ENCODE measurements around the gene RFT1.

RFT1 gene

DNA sequence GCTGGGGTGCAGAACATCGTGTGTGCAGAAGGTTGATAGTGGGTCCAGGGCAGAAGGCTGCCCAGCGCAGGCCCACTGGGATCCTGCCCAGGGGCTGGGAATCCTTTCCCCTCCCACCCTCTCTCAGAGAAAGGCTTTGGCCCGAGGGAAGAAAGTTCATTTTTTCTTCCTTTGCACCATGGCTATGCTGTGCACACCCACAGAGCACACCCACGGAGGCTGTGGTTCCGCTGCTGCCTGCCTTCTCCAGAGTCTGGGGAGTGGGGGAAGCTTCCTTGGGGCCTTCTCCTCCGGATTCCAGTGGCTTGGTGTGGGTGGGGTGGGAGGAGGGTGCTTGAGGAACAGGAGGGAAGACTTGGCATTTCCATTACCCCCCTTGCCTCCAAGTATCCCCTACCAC, 23.7 kb upstream of the RFT1 start:
- no peak overlapping the region for H2AK5ac ChIP-seq (ENCODE audit: low read length)
- H3K27ac ChIP-seq (ENCODE audit: low read depth, low read length) = no peak overlapping the region
- H3K9me3 ChIP-seq (ENCODE audit: insufficient read depth, low read depth, low read length) = peaks cover 4% of the 10 kb centered on the region
- no peak overlapping the region for H3K4me3 ChIP-seq (ENCODE audit: low read depth, low read length)
- no peaks in the 10 kb centered on the region for H3K79me1 ChIP-seq (ENCODE audit: low read length)
- H4K12ac ChIP-seq (ENCODE audit: low read depth, low read length) = no peak overlapping the region
- H3K79me2 ChIP-seq (ENCODE audit: control insufficient read depth, insufficient read depth, low read length, poor library complexity) = no peaks in the 10 kb centered on the region
- no peak overlapping the region for H3K18ac ChIP-seq (ENCODE audit: low read length)
- no peak overlapping the region for H4K8ac ChIP-seq (ENCODE audit: low read depth, low read length)
- H2BK5ac ChIP-seq (ENCODE audit: low read depth, low read length, poor library complexity) = no peak overlapping the region
- H2AFZ ChIP-seq (ENCODE audit: insufficient read depth, low read length, poor library complexity) = no peak overlapping the region
- no CpG with 5 or more reads among the region's 6 CpGs for WGBS (ENCODE audit: extremely low coverage, insufficient coverage, insufficient read length)
- H2BK120ac ChIP-seq (ENCODE audit: insufficient read depth, low read length, poor library complexity) = no peak overlapping the region
- no peaks in the 10 kb centered on the region for H3K4me1 ChIP-seq (ENCODE audit: control insufficient read depth in 1 of 2, insufficient read depth in 2 of 2, low read length in 2 of 2)
- H2BK12ac ChIP-seq (ENCODE audit: low read length) = no peak overlapping the region
- H3K4me2 ChIP-seq (ENCODE audit: low read length) = no peak overlapping the region
- H3K4ac ChIP-seq (ENCODE audit: low read depth, low read length) = no peak overlapping the region
- H3K9ac ChIP-seq (ENCODE audit: low read length) = no peak overlapping the region
- H3K23ac ChIP-seq (ENCODE audit: low read length) = no peak overlapping the region
- H3K14ac ChIP-seq (ENCODE audit: low read length) = no peak overlapping the region
- no peak overlapping the region for H4K91ac ChIP-seq (ENCODE audit: low read depth, low read length)
- no peak for DNase-seq
- H3K27me3 ChIP-seq (ENCODE audit: insufficient read depth, low read length) = peaks cover 7% of the 10 kb centered on the region
- H3K36me3 ChIP-seq (ENCODE audit: control insufficient read depth in 1 of 2, insufficient read depth in 2 of 2, low read length in 2 of 2) = no peaks in the 10 kb centered on the region

DNA sequence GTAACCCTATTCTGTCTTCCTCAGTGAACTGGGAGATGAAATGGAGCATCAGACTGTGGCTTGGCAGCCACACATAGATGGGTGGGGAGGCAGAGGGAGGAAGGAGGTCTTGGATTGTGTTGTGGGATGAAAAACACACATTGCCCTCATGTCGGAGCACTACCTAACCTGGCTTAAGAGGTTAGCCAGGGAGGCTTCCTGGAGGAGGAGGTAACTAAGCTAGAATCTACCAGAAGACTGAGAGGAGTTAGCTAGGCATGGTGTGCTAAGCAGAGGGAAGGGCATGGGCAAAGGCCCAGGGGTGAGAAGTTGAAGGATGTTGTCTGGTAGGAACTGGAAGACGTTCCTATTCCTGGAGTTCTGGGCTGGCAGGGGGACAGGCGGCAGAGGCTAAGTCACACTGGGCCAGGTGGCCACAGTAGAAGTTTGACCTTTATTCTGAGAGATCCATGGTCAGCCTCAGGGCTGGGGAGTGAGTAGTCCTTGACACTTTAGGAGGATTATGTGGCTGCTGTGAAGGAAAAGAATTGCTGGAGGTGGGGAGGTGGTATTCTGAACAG, 23.1 kb upstream of the RFT1 start:
- no peak for DNase-seq
- Histone ChIP-seq H3K4me1 (ENCODE audit: control insufficient read depth in 1 of 2, insufficient read depth in 2 of 2, low read length in 2 of 2) (no peaks in the 10 kb centered on the region), H2AFZ (ENCODE audit: insufficient read depth, low read length, poor library complexity) (no peak overlapping the region), H3K27me3 (ENCODE audit: insufficient read depth, low read length) (peaks cover 7% of the 10 kb centered on the region), H3K79me2 (ENCODE audit: control insufficient read depth, insufficient read depth, low read length, poor library complexity) (no peaks in the 10 kb centered on the region), H4K91ac (ENCODE audit: low read depth, low read length) (no peak overlapping the region), H4K12ac (ENCODE audit: low read depth, low read length) (no peak overlapping the region), H3K23ac (ENCODE audit: low read length) (no peak overlapping the region), H3K79me1 (ENCODE audit: low read length) (no peaks in the 10 kb centered on the region), H4K8ac (ENCODE audit: low read depth, low read length) (no peak overlapping the region), H2BK5ac (ENCODE audit: low read depth, low read length, poor library complexity) (no peak overlapping the region), H2AK5ac (ENCODE audit: low read length) (no peak overlapping the region), H3K9me3 (ENCODE audit: insufficient read depth, low read depth, low read length) (peaks cover 4% of the 10 kb centered on the region), H3K27ac (ENCODE audit: low read depth, low read length) (no peak overlapping the region), H3K4me3 (ENCODE audit: low read depth, low read length) (no peak overlapping the region), H3K9ac (ENCODE audit: low read length) (no peak overlapping the region), H3K14ac (ENCODE audit: low read length) (no peak overlapping the region), H3K4me2 (ENCODE audit: low read length) (no peak overlapping the region), H3K36me3 (ENCODE audit: control insufficient read depth in 1 of 2, insufficient read depth in 2 of 2, low read length in 2 of 2) (no peaks in the 10 kb centered on the region), H2BK12ac (ENCODE audit: low read length) (no peak overlapping the region), H3K18ac (ENCODE audit: low read length) (no peak overlapping the region), H2BK120ac (ENCODE audit: insufficient read depth, low read length, poor library complexity) (no peak overlapping the region), H3K4ac (ENCODE audit: low read depth, low read length) (no peak overlapping the region)
- no CpG with 5 or more reads among the region's 3 CpGs for WGBS (ENCODE audit: extremely low coverage, insufficient coverage, insufficient read length)

DNA sequence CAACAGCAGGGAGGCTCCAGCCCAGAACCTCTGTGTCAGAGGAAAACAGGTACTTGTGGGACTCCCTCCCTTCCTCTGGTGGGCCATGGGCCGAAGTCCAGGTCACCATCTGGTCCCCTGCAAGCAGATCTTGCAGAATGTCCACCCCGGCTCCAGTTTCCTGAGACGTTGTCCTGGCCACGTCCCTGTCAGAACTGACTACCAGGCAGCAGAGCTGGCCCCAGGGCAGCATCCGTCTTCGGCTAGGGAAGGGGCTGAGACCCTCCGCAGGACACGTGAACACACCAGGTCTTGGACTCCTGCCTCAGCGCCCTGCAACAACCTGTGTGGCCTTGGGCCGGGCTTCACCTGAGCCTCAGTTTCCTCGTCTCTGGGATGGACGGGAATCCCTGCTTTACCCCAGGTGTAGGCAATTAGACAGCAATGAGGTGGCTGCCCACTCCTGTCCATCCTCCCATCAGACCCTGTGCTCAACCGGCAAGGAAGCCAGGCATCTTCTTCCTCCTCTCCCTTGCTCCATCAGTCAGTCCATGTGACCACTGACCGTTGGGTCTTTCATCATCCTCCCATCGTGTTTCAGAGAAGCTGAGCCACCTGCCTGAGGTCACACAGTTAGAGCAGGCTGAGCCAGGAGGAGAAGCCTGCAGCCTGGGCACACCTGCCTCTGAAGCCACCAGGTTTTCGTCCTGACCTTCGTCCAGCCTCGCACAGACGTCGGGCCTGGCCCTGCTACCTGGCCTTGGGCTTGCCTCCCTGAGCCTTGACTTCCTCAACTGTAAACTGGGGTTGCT, 21.8 kb upstream of the RFT1 start:
- Histone ChIP-seq H3K79me1 (ENCODE audit: low read length) (no peaks in the 10 kb centered on the region), H3K36me3 (ENCODE audit: control insufficient read depth in 1 of 2, insufficient read depth in 2 of 2, low read length in 2 of 2) (no peaks in the 10 kb centered on the region), H3K9me3 (ENCODE audit: insufficient read depth, low read depth, low read length) (peaks cover 1% of the 10 kb centered on the region), H3K4ac (ENCODE audit: low read depth, low read length) (no peak overlapping the region), H3K27me3 (ENCODE audit: insufficient read depth, low read length) (peaks cover 7% of the 10 kb centered on the region), H2AFZ (ENCODE audit: insufficient read depth, low read length, poor library complexity) (no peak overlapping the region), H3K4me3 (ENCODE audit: low read depth, low read length) (no peak overlapping the region), H2BK5ac (ENCODE audit: low read depth, low read length, poor library complexity) (no peak overlapping the region), H3K14ac (ENCODE audit: low read length) (no peak overlapping the region), H3K27ac (ENCODE audit: low read depth, low read length) (no peak overlapping the region), H3K18ac (ENCODE audit: low read length) (no peak overlapping the region), H3K4me2 (ENCODE audit: low read length) (no peak overlapping the region), H2BK12ac (ENCODE audit: low read length) (no peak overlapping the region), H2BK120ac (ENCODE audit: insufficient read depth, low read length, poor library complexity) (no peak overlapping the region), H3K79me2 (ENCODE audit: control insufficient read depth, insufficient read depth, low read length, poor library complexity) (no peaks in the 10 kb centered on the region), H2AK5ac (ENCODE audit: low read length) (no peak overlapping the region), H3K9ac (ENCODE audit: low read length) (no peak overlapping the region), H3K4me1 (ENCODE audit: control insufficient read depth in 1 of 2, insufficient read depth in 2 of 2, low read length in 2 of 2) (no peaks in the 10 kb centered on the region), H4K12ac (ENCODE audit: low read depth, low read length) (no peak overlapping the region), H4K91ac (ENCODE audit: low read depth, low read length) (no peak overlapping the region), H4K8ac (ENCODE audit: low read depth, low read length) (no peak overlapping the region), H3K23ac (ENCODE audit: low read length) (no peak overlapping the region)
- no peak for DNase-seq
- WGBS (ENCODE audit: extremely low coverage, insufficient coverage, insufficient read length) = no CpG with 5 or more reads among the region's 20 CpGs

DNA sequence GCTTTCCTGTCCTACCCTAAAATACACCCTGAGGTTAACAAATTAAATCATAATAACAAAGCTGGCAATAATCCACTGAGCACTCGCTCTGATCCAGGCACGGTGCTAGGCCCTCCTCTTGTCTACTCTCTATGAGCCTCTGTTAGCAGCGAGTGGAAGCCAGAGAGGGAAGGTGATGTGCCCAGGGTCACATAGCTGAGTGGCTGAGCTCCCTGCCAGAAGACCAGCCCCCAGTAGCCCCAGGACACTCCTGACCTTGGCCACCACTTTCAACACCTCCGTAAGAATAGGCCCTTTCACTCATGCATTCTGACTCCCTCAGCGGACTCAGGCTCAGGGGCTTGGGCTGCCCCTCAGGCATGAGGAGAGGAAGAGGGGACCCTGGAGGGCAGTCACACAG, 21.2 kb upstream of the RFT1 start:
- WGBS (ENCODE audit: extremely low coverage, insufficient coverage, insufficient read length) = no CpG with 5 or more reads among the region's 5 CpGs

More for the DNA sequence above, 21.2 kb upstream of the RFT1 start:
- H3K36me3 ChIP-seq (ENCODE audit: control insufficient read depth in 1 of 2, insufficient read depth in 2 of 2, low read length in 2 of 2) = no peaks in the 10 kb centered on the region
- no peaks in the 10 kb centered on the region for H3K79me1 ChIP-seq (ENCODE audit: low read length)
- H3K14ac ChIP-seq (ENCODE audit: low read length) = no peak overlapping the region
- H3K23ac ChIP-seq (ENCODE audit: low read length) = no peak overlapping the region
- H2BK12ac ChIP-seq (ENCODE audit: low read length) = no peak overlapping the region
- H4K91ac ChIP-seq (ENCODE audit: low read depth, low read length) = no peak overlapping the region
- H2BK5ac ChIP-seq (ENCODE audit: low read depth, low read length, poor library complexity) = no peak overlapping the region
- H3K18ac ChIP-seq (ENCODE audit: low read length) = no peak overlapping the region
- no peak overlapping the region for H3K4me2 ChIP-seq (ENCODE audit: low read length)
- H2AK5ac ChIP-seq (ENCODE audit: low read length) = no peak overlapping the region
- no peaks in the 10 kb centered on the region for H3K4me1 ChIP-seq (ENCODE audit: control insufficient read depth in 1 of 2, insufficient read depth in 2 of 2, low read length in 2 of 2)
- no peak overlapping the region for H3K27ac ChIP-seq (ENCODE audit: low read depth, low read length)
- peaks cover 5% of the 10 kb centered on the region for H3K27me3 ChIP-seq (ENCODE audit: insufficient read depth, low read length)
- H3K79me2 ChIP-seq (ENCODE audit: control insufficient read depth, insufficient read depth, low read length, poor library complexity) = no peaks in the 10 kb centered on the region
- no peak for DNase-seq
- no peak overlapping the region for H2BK120ac ChIP-seq (ENCODE audit: insufficient read depth, low read length, poor library complexity)
- no peak overlapping the region for H2AFZ ChIP-seq (ENCODE audit: insufficient read depth, low read length, poor library complexity)
- H4K8ac ChIP-seq (ENCODE audit: low read depth, low read length) = no peak overlapping the region
- no peak overlapping the region for H3K4me3 ChIP-seq (ENCODE audit: low read depth, low read length)
- peaks cover 1% of the 10 kb centered on the region for H3K9me3 ChIP-seq (ENCODE audit: insufficient read depth, low read depth, low read length)
- H4K12ac ChIP-seq (ENCODE audit: low read depth, low read length) = no peak overlapping the region
- H3K9ac ChIP-seq (ENCODE audit: low read length) = no peak overlapping the region
- no peak overlapping the region for H3K4ac ChIP-seq (ENCODE audit: low read depth, low read length)
